IPS-15b (cell line): ENCODE measurements around the gene TPRG1L.
"Not testable (repeated sequence)": the region's sequence is repeated elsewhere in the genome, so short reads cannot be mapped to it uniquely, and the experiment has no call there.

Source experiments
- H3K27me3 ChIP-seq: one replicate; pipeline ENCODE4 v1.6.1; 2013; ENCODE audit warnings: low read length; ENCODE audit not compliant: control insufficient read depth, insufficient read depth
- H3K36me3 ChIP-seq: one replicate; pipeline ENCODE4 v1.6.1; 2013; ENCODE audit warnings: low read length; ENCODE audit not compliant: control insufficient read depth, insufficient read depth
- H3K4me1 ChIP-seq: one replicate; pipeline ENCODE4 v1.6.1; 2013; ENCODE audit warnings: mild to moderate bottlenecking, low read length; ENCODE audit not compliant: control insufficient read depth, insufficient read depth
- H3K4me3 ChIP-seq: one replicate; pipeline ENCODE4 v1.5.1; 2013; ENCODE audit warnings: low read depth, low read length
- H3K9ac ChIP-seq: one replicate; pipeline ENCODE4 v1.6.1; 2013; ENCODE audit warnings: low read depth, mild to moderate bottlenecking, low read length
- H3K9me3 ChIP-seq: one replicate; pipeline ENCODE4 v1.6.1; 2013; ENCODE audit warnings: mild to moderate bottlenecking, low read length; ENCODE audit not compliant: control insufficient read depth, insufficient read depth

TPRG1L gene

GRCh38 chr1:3614755-3615742, 9.8 kb upstream of the TPRG1L start:
- peaks cover 8% of the 10 kb centered on the region for H3K27me3 ChIP-seq
- no peaks in the 10 kb centered on the region for H3K9me3 ChIP-seq
- no peak overlapping the region for H3K9ac ChIP-seq
- H3K36me3 ChIP-seq, result no peaks in the 10 kb centered on the region
- H3K4me1 ChIP-seq, result no peaks in the 10 kb centered on the region
- no peak overlapping the region for H3K4me3 ChIP-seq

GRCh38 chr1:3616861-3617260, 8.0 kb upstream of the TPRG1L start:
- Histone ChIP-seq H3K4me1 (no peaks in the 10 kb centered on the region), H3K27me3 (peaks cover 10% of the 10 kb centered on the region), H3K9me3 (no peaks in the 10 kb centered on the region), H3K36me3 (no peaks in the 10 kb centered on the region), H3K4me3 (no peak overlapping the region), H3K9ac (no peak overlapping the region)

GRCh38 chr1:3617806-3618345, 6.9 kb upstream of the TPRG1L start:
- peaks cover 3% of the 10 kb centered on the region for H3K27me3 ChIP-seq

GRCh38 chr1:3618531-3618880, 6.3 kb upstream of the TPRG1L start:
- no peak overlapping the region for H3K4me3 ChIP-seq
- peaks cover 3% of the 10 kb centered on the region for H3K27me3 ChIP-seq
- H3K4me1 ChIP-seq, result no peaks in the 10 kb centered on the region
- no peaks in the 10 kb centered on the region for H3K9me3 ChIP-seq
- H3K9ac ChIP-seq, result no peak overlapping the region
- no peaks in the 10 kb centered on the region for H3K36me3 ChIP-seq

More at GRCh38 chr1:3617806-3618345, 6.9 kb upstream of the TPRG1L start:
- Histone ChIP-seq H3K9me3 (no peaks in the 10 kb centered on the region), H3K4me3 (no peak overlapping the region), H3K9ac (no peak overlapping the region), H3K36me3 (no peaks in the 10 kb centered on the region), H3K4me1 (no peaks in the 10 kb centered on the region)

- Histone ChIP-seq H3K27me3 (peaks cover 5% of the 10 kb centered on the region), H3K9me3 (no peaks in the 10 kb centered on the region), H3K4me1 (no peaks in the 10 kb centered on the region), H3K36me3 (no peaks in the 10 kb centered on the region), H3K9ac (no peak overlapping the region), H3K4me3 (no peak overlapping the region)
Observed at GRCh38 chr1:3618881-3619671, 5.7 kb upstream of the TPRG1L start.

GRCh38 chr1:3620708-3621107, 4.1 kb upstream of the TPRG1L start:
- no peaks in the 10 kb centered on the region for H3K36me3 ChIP-seq
- no peak overlapping the region for H3K9ac ChIP-seq
- no peak overlapping the region for H3K4me3 ChIP-seq
- no peaks in the 10 kb centered on the region for H3K4me1 ChIP-seq
- peaks cover 5% of the 10 kb centered on the region for H3K27me3 ChIP-seq
- H3K9me3 ChIP-seq, result no peaks in the 10 kb centered on the region

- not testable (repeated sequence) for H3K36me3 ChIP-seq, H3K4me3 ChIP-seq, H3K9ac ChIP-seq, H3K9me3 ChIP-seq, H3K4me1 ChIP-seq, H3K27me3 ChIP-seq
Observed at GRCh38 chr1:3621151-3621671, 3.6 kb upstream of the TPRG1L start.

- H3K4me1 ChIP-seq, H3K27me3 ChIP-seq, H3K9ac ChIP-seq, H3K4me3 ChIP-seq, H3K9me3 ChIP-seq, H3K36me3 ChIP-seq: not testable (repeated sequence)
Observed at GRCh38 chr1:3622102-3622501, 2.7 kb upstream of the TPRG1L start.

GRCh38 chr1:3623441-3624199, 1.2 kb upstream of the TPRG1L start:
- Histone ChIP-seq H3K9me3 (no peaks in the 10 kb centered on the region), H3K9ac (peak overlapping the region; percentile 24), H3K36me3 (peaks cover 9% of the 10 kb centered on the region), H3K4me1 (peaks cover 3% of the 10 kb centered on the region), H3K27me3 (peaks cover 5% of the 10 kb centered on the region), H3K4me3 (peak overlapping the region; percentile 80)

GRCh38 chr1:3625151-3625907, 514 bp downstream of the TPRG1L start:
- H3K9ac ChIP-seq, result no peak overlapping the region

More at GRCh38 chr1:3625151-3625907, 514 bp downstream of the TPRG1L start:
- H3K4me1 ChIP-seq, result peaks cover 3% of the 10 kb centered on the region
- H3K36me3 ChIP-seq, result peaks cover 20% of the 10 kb centered on the region
- no peaks in the 10 kb centered on the region for H3K9me3 ChIP-seq
- H3K4me3 ChIP-seq, result peak overlapping the region; percentile 70
- peaks cover 5% of the 10 kb centered on the region for H3K27me3 ChIP-seq
